Neutrophil (primary cell): ENCODE measurements around the gene SLC9A7.

ENCODE experiments used
- H3K27ac ChIP-seq: fragments of 200-600 bp; sonication (generic); 2 replicates; pipeline ENCODE4 v1.5.1; 2016; ENCODE audit warnings: mild to moderate bottlenecking, moderate library complexity
- H3K27me3 ChIP-seq: fragments of 200-600 bp; sonication (generic); 2 replicates; pipeline ENCODE4 v1.6.0; 2016; ENCODE audit warnings: mild to moderate bottlenecking
- H3K36me3 ChIP-seq: fragments of 200-600 bp; sonication (generic); 2 replicates; pipeline ENCODE4 v1.5.1; 2017
- H3K4me1 ChIP-seq, 2 experiments: fragments of 200-600 bp in 1 of 2; sonication (generic) in 1 of 2; 1 replicate in 1 of 2; 2 replicates in 1 of 2; pipeline versions ENCODE4 v1.5.1 to v1.6.1; 2013 to 2016; ENCODE audit warnings: low read depth in 1 of 2, low read length in 1 of 2, mild to moderate bottlenecking in 1 of 2, moderate library complexity in 1 of 2; ENCODE audit not compliant: control insufficient read depth in 1 of 2, insufficient read depth in 1 of 2
- H3K4me3 ChIP-seq, 2 experiments: fragments of 200-600 bp in 1 of 2; sonication (generic) in 1 of 2; 1 replicate in 1 of 2; 2 replicates in 1 of 2; pipeline ENCODE4 v1.5.1; 2013 to 2016; ENCODE audit warnings: low read depth in 1 of 2, low read length in 1 of 2, mild to moderate bottlenecking in 1 of 2, moderate library complexity in 1 of 2
- H3K9me3 ChIP-seq: fragments of 200-600 bp; sonication (generic); 2 replicates; pipeline ENCODE4 v1.5.1; 2016
- TF ChIP-seq, protein P1 (sequence below): fragments of 200-600 bp; sonication (generic); IDR thresholded peaks from 2 replicates; pipeline ENCODE4 v1.5.1; 2016; ENCODE audit warnings: antibody characterized with exemption

The SLC9A7 gene

DNA sequence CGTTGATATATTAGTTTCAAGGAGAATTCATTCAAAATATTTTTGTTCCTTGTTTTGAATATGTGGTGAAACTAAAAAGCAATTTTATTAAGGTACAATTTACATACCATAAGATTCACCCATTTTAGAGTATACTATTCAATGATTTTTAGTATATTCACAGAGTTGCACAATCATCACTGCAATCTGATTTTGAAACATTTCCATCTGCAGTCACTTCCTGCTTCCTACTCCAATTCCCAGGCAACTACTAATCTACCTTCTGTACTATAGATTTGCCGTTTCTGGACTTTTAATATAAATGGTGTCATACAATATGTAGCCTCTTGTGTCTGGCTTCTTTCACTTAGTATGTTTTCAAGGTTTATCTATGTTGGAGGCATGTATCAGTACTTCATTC lies 71.3 kb downstream of the SLC9A7 start:
- Histone ChIP-seq H3K9me3 (no peaks in the 10 kb centered on the region), H3K36me3 (no peaks in the 10 kb centered on the region), H3K27me3 (no peaks in the 10 kb centered on the region), H3K4me3 (no peak overlapping the region), H3K4me1 (no peaks in the 10 kb centered on the region), H3K27ac (no peak overlapping the region)
- TF ChIP-seq, protein P1, sequence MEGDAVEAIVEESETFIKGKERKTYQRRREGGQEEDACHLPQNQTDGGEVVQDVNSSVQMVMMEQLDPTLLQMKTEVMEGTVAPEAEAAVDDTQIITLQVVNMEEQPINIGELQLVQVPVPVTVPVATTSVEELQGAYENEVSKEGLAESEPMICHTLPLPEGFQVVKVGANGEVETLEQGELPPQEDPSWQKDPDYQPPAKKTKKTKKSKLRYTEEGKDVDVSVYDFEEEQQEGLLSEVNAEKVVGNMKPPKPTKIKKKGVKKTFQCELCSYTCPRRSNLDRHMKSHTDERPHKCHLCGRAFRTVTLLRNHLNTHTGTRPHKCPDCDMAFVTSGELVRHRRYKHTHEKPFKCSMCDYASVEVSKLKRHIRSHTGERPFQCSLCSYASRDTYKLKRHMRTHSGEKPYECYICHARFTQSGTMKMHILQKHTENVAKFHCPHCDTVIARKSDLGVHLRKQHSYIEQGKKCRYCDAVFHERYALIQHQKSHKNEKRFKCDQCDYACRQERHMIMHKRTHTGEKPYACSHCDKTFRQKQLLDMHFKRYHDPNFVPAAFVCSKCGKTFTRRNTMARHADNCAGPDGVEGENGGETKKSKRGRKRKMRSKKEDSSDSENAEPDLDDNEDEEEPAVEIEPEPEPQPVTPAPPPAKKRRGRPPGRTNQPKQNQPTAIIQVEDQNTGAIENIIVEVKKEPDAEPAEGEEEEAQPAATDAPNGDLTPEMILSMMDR = no peak

DNA sequence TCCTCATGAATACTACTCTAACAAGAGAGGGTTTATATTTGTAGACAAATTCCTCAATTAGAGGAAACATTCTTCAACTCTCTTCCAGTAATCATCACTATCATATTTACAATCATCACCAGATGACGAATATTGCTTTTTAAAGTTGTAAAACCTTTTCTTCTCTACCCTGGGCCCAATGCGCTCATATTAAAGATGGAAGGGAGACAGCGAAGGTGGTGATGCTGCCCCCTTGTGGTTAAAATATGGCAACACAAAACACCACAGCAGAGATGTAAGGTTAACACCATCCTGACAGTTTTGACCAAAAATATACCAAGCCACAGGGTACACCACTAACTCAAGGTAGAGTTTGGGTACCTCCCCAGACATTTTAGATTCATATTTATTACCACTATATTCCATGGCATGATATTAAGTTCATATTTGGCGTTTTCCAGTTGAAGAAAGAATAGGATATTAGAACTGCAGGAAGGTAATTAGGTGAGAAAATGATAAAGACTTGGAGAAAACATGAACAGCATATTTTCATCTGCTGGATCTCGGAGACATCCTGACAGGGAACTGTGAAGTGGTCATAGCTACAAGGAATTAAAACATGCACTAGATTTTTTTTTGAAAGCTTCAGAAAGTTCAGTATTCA lies 72.8 kb downstream of the SLC9A7 start:
- no peaks in the 10 kb centered on the region for H3K4me1 ChIP-seq
- H3K36me3 ChIP-seq = no peaks in the 10 kb centered on the region
- no peaks in the 10 kb centered on the region for H3K27me3 ChIP-seq
- TF ChIP-seq, protein P1 = peak; percentile 65
- no peaks in the 10 kb centered on the region for H3K9me3 ChIP-seq
- no peak overlapping the region for H3K4me3 ChIP-seq
- H3K27ac ChIP-seq = no peak overlapping the region

DNA sequence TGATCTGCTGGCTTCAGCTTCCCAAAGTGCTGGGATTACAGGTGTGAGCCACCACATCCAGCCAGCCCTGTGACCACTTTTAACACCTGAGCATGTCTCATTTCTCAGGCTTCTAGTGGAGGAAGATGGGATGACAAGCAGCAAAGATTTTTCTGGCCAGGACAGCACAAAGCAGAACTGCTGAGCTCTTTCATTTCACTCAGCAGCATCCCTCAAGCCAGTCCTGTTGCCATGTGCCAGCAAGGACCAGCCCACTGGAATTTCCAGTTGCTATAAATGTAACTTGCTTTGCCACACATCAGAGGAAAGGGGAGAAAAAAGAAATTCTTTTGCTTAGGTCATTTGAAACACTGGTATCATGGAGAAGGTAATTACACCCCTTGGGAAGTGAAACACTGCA lies 75.9 kb downstream of the SLC9A7 start:
- Histone ChIP-seq H3K27me3 (no peaks in the 10 kb centered on the region), H3K4me3 (no peak overlapping the region), H3K27ac (no peak overlapping the region), H3K4me1 (no peaks in the 10 kb centered on the region), H3K36me3 (no peaks in the 10 kb centered on the region), H3K9me3 (no peaks in the 10 kb centered on the region)
- TF ChIP-seq, protein P1 = no peak

DNA sequence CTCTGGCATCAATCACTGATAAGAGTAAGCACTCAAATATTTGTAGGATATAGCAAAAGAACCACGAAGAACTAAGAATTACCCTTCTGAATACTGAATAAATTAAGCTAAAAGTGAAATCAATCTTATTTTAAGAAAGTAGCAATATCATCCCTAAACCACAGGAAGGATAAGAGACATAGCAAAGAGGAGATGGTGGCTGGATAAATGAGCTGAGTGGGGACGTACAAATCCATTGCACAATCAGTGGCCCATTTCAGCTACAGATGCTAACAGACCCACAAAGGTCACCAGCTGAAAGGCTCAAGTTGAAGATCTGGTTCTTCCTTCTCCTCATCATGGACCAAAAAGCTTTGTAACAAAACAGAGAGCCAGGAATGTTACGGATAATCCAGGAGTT lies 77.1 kb downstream of the SLC9A7 start:
- TF ChIP-seq, protein P1 = no peak

DNA sequence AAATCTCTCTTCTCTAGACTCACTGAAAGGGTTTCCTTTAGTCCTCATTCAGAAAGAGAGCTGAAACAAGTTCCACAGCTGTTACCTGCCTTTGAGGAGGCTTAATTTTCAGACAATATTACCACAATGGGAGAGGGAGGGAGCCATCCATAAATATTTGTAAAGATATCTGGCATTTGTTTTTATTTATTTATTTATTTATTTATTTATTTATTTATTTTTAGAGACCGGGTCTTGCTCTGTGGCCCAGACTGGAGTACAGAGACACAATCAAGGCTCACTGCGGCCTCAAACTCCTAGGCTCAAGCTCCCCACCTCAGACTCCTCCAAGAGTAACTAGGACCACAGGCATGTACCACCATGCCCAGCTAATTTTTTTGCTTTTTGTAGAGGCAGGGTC lies 80.7 kb downstream of the SLC9A7 start:
- no peak overlapping the region for H3K4me3 ChIP-seq
- H3K36me3 ChIP-seq = no peaks in the 10 kb centered on the region
- no peaks in the 10 kb centered on the region for H3K9me3 ChIP-seq
- H3K4me1 ChIP-seq = no peaks in the 10 kb centered on the region
- TF ChIP-seq, protein P1 = no peak
- no peaks in the 10 kb centered on the region for H3K27me3 ChIP-seq
- H3K27ac ChIP-seq = no peak overlapping the region

More for the DNA sequence above, 77.1 kb downstream of the SLC9A7 start:
- Histone ChIP-seq H3K36me3 (no peaks in the 10 kb centered on the region), H3K27ac (no peak overlapping the region), H3K4me3 (no peak overlapping the region), H3K27me3 (no peaks in the 10 kb centered on the region), H3K4me1 (no peaks in the 10 kb centered on the region), H3K9me3 (no peaks in the 10 kb centered on the region)
